Liver (tissue), 3 donors: Measurements from ENCODE around the gene CFL1.

Experiments used
- GABPA ChIP-seq, 2 donors: IDR thresholded peaks in 1 of 2; conservative IDR thresholded peaks in 1 of 2; 2 replicates each; pipeline ENCODE4 v1.6.1; 2016; ENCODE audit warnings: antibody characterized with exemption in 2 of 2, mild to moderate bottlenecking in 1 of 2, moderate library complexity in 1 of 2
- JUND ChIP-seq, 2 donors: IDR thresholded peaks; 2 replicates each; pipeline ENCODE4 v1.6.1; 2016; ENCODE audit warnings: antibody characterized with exemption in 2 of 2
- RAD21 ChIP-seq, 2 donors: IDR thresholded peaks; 2 replicates each; pipeline ENCODE4 v1.6.1; 2016; ENCODE audit warnings: antibody characterized with exemption in 2 of 2, mild to moderate bottlenecking in 2 of 2
- RXRA ChIP-seq, 2 donors: IDR thresholded peaks; 2 replicates each; pipeline ENCODE4 v1.6.1; 2017 to 2018; ENCODE audit warnings: antibody characterized with exemption in 2 of 2, mild to moderate bottlenecking in 1 of 2
- TAF1 ChIP-seq: conservative IDR thresholded peaks from 2 replicates; pipeline ENCODE4 v1.6.1; 2016; ENCODE audit warnings: antibody characterized with exemption, mild to moderate bottlenecking
- TF ChIP-seq, protein P1 (sequence below): fragments of 150-350 bp; IDR thresholded peaks from 2 replicates; pipeline ENCODE4 v1.5.1; 2017; ENCODE audit warnings: improper control_type of control experiment, low read depth, low read length; ENCODE audit not compliant: missing input control
- TF ChIP-seq, protein P2 (sequence below): IDR thresholded peaks from 2 replicates; pipeline ENCODE4 v1.6.1; 2016; ENCODE audit warnings: antibody characterized with exemption
- TF ChIP-seq, protein P3 (sequence below): IDR thresholded peaks from 2 replicates; pipeline ENCODE4 v1.6.1; 2016; ENCODE audit warnings: antibody characterized with exemption
- TF ChIP-seq, protein P4 (sequence below): IDR thresholded peaks from 2 replicates; pipeline ENCODE4 v1.6.1; 2016; ENCODE audit warnings: antibody characterized with exemption, mild to moderate bottlenecking
- TF ChIP-seq, protein P5 (sequence below): IDR thresholded peaks from 2 replicates; pipeline ENCODE4 v1.6.1; 2016; ENCODE audit warnings: antibody characterized with exemption
- donor health status: healthy.
- donor health status: healthy.

DNA sequence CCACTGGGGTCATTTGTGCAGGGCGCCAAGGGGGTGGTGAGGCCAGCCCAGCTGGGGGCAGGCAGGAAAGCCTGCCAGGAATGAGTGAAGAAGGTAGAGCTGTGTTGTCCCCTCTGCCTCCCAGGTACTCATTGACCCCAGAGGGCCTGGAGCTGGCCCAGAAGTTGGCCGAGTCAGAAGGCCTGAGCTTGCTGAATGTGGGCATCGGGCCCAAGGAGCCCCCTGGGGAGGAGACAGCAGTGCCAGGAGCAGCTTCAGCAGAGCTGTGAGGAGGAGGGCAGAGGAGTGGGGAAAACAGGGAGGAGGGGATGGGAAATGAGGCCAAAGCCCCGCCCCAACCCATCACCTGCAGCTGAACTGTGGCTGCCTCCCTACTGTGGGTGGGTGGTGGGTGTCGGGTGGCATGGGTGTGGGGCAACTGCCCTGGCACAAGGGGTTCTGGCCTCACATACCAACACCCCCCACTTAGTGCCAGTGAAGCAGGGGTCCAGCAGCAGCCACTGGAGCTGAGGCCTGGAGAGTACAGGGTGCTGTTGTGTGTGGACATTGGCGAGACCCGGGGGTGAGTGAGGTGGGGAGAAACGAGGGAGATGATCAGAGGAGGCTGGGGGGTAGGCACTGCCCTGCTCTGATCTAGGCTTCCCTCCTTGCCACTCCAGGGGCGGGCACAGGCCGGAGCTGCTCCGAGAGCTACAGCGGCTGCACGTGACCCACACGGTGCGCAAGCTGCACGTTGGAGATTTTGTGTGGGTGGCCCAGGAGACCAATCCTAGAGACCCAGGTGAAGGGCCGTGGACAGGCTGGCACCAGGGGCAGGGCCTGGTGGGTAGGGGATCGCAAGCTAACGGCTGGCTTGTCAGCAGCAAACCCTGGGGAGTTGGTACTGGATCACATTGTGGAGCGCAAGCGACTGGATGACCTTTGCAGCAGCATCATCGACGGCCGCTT is 5.2 kb upstream of the CFL1 start:
- TF ChIP-seq, protein P1, sequence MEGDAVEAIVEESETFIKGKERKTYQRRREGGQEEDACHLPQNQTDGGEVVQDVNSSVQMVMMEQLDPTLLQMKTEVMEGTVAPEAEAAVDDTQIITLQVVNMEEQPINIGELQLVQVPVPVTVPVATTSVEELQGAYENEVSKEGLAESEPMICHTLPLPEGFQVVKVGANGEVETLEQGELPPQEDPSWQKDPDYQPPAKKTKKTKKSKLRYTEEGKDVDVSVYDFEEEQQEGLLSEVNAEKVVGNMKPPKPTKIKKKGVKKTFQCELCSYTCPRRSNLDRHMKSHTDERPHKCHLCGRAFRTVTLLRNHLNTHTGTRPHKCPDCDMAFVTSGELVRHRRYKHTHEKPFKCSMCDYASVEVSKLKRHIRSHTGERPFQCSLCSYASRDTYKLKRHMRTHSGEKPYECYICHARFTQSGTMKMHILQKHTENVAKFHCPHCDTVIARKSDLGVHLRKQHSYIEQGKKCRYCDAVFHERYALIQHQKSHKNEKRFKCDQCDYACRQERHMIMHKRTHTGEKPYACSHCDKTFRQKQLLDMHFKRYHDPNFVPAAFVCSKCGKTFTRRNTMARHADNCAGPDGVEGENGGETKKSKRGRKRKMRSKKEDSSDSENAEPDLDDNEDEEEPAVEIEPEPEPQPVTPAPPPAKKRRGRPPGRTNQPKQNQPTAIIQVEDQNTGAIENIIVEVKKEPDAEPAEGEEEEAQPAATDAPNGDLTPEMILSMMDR = no peak
- TF ChIP-seq, protein P2, sequence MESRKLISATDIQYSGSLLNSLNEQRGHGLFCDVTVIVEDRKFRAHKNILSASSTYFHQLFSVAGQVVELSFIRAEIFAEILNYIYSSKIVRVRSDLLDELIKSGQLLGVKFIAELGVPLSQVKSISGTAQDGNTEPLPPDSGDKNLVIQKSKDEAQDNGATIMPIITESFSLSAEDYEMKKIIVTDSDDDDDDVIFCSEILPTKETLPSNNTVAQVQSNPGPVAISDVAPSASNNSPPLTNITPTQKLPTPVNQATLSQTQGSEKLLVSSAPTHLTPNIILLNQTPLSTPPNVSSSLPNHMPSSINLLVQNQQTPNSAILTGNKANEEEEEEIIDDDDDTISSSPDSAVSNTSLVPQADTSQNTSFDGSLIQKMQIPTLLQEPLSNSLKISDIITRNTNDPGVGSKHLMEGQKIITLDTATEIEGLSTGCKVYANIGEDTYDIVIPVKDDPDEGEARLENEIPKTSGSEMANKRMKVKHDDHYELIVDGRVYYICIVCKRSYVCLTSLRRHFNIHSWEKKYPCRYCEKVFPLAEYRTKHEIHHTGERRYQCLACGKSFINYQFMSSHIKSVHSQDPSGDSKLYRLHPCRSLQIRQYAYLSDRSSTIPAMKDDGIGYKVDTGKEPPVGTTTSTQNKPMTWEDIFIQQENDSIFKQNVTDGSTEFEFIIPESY = no peak
- TF ChIP-seq RXRA (IDR thresholded peaks at IDR 0.05) = no peak
- no peak for TF ChIP-seq RAD21 (IDR thresholded peaks at IDR 0.05)
- no peak for TF ChIP-seq TAF1
- TF ChIP-seq, protein P3, sequence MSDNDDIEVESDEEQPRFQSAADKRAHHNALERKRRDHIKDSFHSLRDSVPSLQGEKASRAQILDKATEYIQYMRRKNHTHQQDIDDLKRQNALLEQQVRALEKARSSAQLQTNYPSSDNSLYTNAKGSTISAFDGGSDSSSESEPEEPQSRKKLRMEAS = no peak
- TF ChIP-seq JUND (IDR thresholded peaks at IDR 0.05) = no peak
- TF ChIP-seq, protein P4, sequence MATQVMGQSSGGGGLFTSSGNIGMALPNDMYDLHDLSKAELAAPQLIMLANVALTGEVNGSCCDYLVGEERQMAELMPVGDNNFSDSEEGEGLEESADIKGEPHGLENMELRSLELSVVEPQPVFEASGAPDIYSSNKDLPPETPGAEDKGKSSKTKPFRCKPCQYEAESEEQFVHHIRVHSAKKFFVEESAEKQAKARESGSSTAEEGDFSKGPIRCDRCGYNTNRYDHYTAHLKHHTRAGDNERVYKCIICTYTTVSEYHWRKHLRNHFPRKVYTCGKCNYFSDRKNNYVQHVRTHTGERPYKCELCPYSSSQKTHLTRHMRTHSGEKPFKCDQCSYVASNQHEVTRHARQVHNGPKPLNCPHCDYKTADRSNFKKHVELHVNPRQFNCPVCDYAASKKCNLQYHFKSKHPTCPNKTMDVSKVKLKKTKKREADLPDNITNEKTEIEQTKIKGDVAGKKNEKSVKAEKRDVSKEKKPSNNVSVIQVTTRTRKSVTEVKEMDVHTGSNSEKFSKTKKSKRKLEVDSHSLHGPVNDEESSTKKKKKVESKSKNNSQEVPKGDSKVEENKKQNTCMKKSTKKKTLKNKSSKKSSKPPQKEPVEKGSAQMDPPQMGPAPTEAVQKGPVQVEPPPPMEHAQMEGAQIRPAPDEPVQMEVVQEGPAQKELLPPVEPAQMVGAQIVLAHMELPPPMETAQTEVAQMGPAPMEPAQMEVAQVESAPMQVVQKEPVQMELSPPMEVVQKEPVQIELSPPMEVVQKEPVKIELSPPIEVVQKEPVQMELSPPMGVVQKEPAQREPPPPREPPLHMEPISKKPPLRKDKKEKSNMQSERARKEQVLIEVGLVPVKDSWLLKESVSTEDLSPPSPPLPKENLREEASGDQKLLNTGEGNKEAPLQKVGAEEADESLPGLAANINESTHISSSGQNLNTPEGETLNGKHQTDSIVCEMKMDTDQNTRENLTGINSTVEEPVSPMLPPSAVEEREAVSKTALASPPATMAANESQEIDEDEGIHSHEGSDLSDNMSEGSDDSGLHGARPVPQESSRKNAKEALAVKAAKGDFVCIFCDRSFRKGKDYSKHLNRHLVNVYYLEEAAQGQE = no peak
- no peak for TF ChIP-seq GABPA (IDR thresholded peaks at IDR 0.05 in 1 of 2, conservative IDR thresholded peaks at IDR 0.05 in 1 of 2)
- TF ChIP-seq, protein P5, sequence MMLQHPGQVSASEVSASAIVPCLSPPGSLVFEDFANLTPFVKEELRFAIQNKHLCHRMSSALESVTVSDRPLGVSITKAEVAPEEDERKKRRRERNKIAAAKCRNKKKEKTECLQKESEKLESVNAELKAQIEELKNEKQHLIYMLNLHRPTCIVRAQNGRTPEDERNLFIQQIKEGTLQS = no peak
